HG02981 (cell line): Measurements from ENCODE around the gene KIAA0825.

ENCODE experiments used
- ATAC-seq: cut with Tn5 transposase; IDR thresholded peaks from one replicate; pipeline ENCODE4 v1.9.1; 2021; ENCODE audit warnings: mild to moderate bottlenecking, moderate library complexity; ENCODE audit not compliant: unreplicated experiment

Gene KIAA0825

DNA sequence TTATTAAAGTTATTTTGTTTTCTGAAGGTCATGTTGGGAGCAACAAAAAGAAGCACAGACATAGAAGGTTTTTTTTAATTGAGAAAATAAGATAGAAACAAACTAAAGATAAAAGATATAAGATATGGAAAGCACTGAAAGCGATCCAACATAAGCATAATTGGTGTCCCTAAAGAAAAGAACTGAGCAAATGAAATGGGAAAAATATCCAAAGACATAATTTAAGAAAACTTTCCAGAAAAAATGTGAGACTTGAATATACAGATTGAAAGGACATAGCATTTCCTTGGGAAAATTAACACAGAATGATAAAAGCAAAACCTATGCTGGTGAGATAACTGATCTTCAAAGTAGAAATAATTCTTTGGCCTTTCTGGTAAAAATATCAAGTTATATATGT, 289.3 kb downstream of the KIAA0825 start:
- no peak for ATAC-seq

DNA sequence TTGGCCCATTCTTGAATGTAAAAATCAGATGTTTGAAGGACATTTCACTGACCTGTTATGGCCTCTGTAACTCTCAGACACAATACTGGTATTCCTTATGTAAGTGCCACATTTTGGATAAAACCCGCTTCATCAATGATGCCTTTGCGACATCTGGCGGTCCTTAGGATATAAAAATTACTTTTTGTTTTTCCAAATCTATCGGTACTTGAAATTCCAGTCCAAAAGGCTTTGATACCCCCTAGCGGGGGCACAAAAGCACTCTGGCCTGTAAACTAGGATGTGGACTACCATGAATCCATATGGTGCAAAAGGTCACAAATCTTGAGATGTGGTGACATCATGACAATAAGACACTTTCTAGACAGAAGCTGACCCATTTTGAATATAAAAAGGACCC, 291.8 kb downstream of the KIAA0825 start:
- ATAC-seq: no peak

DNA sequence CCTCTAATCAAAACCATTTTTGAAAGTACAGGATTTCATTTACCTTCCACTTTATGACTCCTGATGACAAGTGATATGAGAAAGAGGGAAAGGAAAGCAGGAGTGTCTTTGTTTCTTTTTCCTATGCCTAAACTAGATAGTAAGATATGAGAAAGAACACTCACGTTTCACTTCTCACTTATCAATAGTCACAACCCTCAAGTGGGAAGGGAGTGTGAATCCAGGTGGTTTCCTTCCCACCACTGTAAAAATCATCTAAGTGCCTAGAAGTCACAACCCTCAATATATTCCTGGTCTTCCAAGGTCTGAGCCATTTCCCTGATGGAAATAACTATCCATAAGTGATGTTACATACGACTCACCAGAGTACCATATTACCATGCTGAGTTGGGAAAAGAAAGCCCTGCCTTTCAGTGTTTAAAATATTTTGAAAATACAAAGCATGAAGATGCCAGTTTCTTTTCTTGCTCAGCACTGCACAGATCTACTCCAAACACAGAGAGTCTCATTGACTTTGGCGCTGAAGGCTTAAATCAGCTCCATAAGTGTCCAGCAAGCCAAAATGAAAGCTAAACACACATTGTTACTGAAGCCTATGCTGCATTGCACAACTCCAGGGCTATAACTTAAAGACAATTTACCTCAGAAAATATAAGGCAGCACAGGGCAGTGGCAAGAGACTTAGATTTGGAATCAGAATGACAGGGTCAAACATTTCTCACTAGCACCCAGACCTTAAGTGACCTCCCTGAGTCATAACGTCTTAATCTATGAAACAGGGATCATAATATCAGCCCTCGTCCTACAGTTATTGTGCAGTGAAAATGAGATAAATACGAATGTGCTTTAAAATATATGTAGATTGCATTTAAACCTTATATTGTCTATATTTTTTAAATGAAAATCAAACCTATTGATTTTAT, 301.2 kb downstream of the KIAA0825 start:
- no peak for ATAC-seq

DNA sequence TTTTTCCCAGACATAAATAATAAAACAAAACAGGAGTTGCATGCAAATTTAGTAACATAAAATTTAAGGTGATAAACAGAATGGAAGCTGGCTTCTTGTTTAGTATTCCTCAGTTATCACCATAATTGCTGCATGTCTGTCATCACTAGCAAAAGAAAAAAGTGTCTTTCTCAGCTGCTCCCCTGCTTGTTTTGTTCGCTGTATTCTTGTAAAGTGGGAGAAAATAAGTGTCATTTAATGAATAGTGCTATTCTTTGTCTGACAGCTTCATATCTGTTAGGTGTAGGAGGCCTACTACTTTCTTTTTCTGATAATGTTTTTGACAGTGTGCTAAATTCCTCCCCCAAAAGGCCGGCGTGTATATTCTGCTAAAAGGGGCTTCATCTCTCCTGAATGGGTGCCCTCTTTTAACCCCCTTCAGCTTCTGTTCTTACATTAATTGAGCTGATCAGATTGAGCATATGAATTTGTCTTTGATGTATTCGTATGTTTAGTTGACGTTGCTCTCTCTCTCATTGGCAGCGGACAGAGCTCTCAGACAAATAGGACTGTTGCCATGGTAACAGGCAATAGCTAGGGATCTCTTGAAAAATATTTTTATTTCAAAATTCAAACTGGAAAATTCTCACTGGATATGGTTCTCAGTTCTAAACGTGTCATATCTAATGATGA, 303.8 kb downstream of the KIAA0825 start:
- no peak for ATAC-seq

DNA sequence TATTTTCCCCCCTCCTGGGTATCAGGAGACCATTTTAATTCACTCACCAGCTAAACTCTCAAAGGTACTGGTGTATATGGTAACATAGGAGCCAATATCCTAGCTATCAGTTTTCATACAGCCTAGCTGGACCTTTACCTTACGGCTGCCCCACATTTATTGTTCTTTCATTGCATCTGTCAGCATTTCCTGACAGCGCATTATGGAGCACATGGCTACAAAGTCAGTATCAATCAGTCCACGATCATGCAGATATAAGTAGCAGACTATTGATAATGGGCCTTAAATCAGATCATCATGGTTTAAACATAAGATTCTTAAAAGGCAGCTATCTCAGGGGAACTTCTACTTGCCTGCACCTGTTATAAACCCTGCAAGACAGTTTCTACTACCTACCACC, 304.7 kb downstream of the KIAA0825 start:
- ATAC-seq: no peak

GRCh38 chr5:94313188-94313587, 305.2 kb downstream of the KIAA0825 start:
- no peak for ATAC-seq

DNA sequence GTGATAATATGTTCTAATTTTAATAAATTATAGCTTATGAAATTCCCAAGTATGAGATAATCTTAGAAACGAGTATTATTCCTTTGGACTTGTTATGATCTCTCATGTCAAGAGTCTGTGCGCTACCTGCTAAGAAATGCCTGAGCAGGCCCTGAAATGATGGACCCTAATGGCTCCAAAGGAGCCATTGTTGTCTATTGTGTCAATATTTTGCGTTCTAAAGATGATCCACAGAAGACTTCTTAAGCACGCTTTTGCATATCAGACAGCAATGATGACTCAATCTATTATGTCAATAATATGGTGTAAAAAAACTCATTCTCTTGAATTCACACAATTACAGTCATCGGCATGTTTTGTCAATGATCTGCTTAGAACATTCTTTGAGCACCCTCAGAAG, 306.1 kb downstream of the KIAA0825 start:
- ATAC-seq: no peak

- ATAC-seq: no peak
Observed at GRCh38 chr5:94310833-94311232, 307.6 kb downstream of the KIAA0825 start.

GRCh38 chr5:94309141-94309540, 309.3 kb downstream of the KIAA0825 start:
- ATAC-seq: no peak

DNA sequence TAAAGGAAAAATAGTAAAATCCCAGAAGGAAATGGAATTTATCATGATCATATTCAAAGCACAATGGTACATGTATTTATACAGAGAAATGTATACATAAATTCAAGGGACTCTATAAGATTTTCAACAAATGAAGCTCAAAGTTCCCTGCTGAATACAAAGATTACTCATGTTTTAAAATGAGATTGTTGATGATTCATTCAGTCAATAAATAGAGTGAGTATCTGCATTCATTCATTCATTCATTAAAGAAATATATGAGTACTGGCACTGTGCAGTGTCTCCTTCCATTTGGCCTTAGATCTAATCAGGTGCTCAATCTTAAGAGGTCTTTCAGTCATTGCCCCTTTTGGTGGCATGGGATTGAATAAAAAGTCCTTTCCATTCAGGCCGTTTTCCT, 310.0 kb downstream of the KIAA0825 start:
- ATAC-seq: no peak

GRCh38 chr5:94304146-94304545, 314.3 kb downstream of the KIAA0825 start:
- ATAC-seq: no peak

DNA sequence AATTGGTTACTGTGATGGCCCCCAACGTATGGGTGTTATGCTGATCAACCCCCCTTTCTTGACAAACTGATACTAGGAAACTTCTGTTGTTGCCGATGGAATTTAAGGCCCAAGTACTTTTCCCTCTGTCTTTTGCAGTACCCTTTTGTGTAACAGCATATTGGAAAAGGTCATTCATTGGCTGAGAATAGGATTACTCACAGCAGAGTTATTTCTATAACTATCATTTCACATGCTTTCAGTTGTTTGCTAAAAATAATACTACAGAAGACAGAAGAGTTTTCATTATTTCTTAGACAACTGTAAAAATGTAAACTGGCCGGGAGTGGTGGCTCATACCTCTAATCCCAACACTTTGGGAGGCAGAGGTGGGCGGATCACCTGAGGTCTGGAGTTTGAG, 329.5 kb downstream of the KIAA0825 start:
- ATAC-seq: no peak

DNA sequence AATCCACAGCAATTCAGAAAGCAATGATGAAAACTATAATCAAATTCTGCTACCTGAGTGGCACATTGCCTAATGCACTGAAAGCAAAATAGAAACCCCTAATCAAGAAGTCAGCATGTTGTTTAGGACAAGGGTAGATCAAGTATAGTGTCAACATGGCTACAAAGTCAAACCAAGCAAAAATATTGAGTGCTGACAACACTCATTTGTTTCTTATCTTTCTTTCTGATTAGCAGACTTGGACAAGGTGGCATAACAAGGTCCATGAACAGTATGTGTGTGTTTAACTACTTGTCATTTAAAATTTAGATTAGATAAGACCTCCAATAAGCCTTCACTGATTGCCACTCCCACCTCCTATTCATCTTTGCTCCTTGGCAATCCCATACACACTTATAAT, 332.4 kb downstream of the KIAA0825 start:
- no peak for ATAC-seq

DNA sequence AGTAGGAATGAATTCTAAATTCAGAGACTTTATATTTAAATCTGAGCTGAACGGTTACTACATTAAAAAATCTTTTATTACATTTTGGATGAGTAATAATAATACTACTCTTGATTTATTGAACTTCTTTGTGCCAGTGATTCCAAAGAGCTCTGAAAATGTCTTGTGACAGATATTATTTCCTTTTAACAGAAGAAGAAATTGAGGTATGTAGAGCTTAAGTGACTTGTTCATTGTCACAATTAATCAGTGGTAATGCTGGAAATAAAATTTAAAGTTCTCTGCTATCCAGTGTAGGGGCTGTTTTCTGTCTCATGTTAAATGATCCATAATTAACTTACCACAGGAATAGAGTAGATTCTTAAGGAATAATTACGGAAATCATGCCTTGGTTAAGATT, 335.3 kb downstream of the KIAA0825 start:
- no peak for ATAC-seq

DNA sequence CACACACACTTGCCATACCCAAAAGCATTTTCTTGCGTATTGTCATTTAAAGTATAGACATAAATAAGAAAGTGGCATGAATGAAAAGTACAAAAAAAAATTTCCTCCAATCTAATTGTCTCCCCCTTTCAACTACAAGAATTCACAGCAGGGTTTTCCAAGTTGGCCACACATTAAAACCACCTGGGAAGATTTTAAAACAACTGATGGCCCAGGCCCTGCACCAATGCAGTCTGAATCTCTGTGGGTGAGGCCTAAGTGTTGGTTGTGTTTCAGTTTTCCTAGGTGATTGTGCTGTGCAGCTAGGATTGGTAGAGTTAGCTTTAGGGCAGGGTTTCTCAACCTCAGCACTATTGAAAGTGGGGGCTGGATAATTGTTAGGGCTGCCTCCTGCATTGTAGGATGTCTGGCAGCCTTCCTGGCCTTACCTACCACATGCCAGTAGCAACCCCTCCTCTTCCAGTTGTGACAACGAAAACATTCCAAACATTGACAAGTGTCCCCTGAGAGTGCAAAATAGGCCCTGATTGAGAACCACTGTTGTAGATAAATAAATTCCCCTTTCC, 337.1 kb downstream of the KIAA0825 start:
- ATAC-seq: no peak

- no peak for ATAC-seq
Observed at GRCh38 chr5:94276751-94277150, 341.7 kb downstream of the KIAA0825 start.

DNA sequence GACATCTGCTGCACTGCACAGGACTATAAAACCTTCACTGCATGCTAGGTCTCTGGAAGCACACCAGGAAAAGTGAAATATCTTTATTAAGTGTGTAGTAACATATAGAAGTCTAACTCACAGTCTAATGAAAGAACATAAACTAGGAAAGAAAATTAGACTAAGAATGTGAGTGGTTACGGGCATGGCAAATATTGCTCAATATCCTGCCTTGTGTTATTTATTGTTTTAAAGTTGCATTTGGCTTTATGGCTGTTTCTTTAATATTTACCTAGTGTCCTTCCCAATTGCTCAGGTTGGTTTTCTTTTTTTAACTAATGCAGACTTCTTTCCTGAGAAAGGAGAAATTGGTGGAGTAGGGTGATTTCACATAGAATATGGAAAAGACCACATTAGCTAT, 342.4 kb downstream of the KIAA0825 start:
- ATAC-seq: no peak

- ATAC-seq: no peak
Observed at GRCh38 chr5:94274707-94275106, 343.7 kb downstream of the KIAA0825 start.

- no peak for ATAC-seq
Observed at GRCh38 chr5:94268226-94268625, 350.2 kb downstream of the KIAA0825 start.

GRCh38 chr5:94267350-94267899, 351.0 kb downstream of the KIAA0825 start:
- ATAC-seq: no peak

DNA sequence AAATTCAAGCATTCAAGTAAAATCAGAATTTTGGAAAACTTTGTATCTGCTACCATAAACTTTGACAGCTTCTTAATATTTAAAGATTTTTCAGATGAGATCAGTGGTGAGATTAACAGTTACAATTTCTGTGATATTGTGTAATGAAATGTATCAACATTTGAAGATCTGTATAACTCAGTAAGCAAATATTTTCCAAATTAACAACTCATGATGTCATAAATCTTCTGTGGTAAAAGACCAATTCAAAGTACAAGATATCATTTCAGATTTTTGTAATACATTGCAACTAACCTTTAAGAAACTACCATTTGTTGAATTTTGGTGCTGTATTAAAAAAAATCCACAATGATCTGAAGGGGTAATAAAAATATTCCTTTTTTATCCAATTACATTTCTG, 352.2 kb downstream of the KIAA0825 start:
- ATAC-seq: no peak

DNA sequence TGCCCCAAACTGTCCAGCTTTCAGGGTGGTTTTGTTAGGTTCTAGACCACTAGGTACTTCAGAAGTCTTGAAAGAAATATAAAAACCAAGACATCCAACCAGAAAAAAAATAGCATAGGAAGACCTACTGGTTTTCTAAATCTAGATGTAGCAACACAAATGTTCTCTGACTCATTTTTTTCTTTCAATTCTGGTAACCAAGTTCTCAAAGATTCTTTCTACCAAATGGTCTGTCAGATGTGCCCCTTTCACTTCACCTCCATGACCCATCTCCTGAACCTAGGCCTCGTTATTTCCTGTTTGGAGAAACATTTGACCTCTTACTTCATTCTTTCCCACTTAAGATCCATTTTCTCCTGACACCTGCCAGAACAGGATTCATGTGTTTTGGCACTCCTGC, 355.3 kb downstream of the KIAA0825 start:
- no peak for ATAC-seq
